ENCODE measurements around the gene GPR42.

GPR42 gene

GRCh38 chr19:35370722-35371121 lies at the start of gene GPR42:
Gene GPR42, plus strand, starts transcription at chr19:35371068. Its CDS starts 292 bp downstream, at chr19:35371360.
- no peak for DNase-seq (ENCODE audit: extremely low spot score, insufficient read length, low read depth)
- FAIRE-seq, result no peak

DNA sequence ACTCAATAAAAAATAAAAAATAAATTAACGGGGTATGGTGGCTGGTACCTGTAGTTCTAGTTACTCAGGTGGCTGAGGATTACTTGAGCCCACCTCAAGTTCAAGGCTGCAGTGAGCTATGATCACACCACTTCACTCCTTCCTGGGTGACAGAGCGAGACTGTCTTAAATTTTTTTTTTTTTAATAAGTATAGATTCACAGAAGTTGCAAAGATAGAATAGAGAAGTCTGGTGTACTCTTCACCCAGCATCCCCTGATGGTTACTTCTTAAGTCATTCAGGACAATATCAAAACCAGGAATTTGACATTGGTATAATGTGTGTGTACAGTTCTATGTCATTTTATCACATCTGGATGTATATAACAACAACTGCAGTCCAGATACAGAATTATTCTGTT lies 49.6 kb upstream of the GPR42 start:
- FAIRE-seq (no peak), DNase-seq (ENCODE audit: extremely low spot score, insufficient read length, low read depth) (no peak)

- DNase-seq (ENCODE audit: extremely low spot score, insufficient read length, low read depth), result no peak
- FAIRE-seq, result no peak
Measured at GRCh38 chr19:35322014-35322413, 48.9 kb upstream of the GPR42 start.

- DNase-seq (ENCODE audit: extremely low spot score, insufficient read length, low read depth), result no peak
Measured at GRCh38 chr19:35327642-35328041, 43.2 kb upstream of the GPR42 start.

GRCh38 chr19:35328851-35329285 lies 42.0 kb upstream of the GPR42 start, which contains the start of gene CD22:
Gene CD22, plus strand, starts transcription at chr19:35329187. Its CDS starts 2,854 bp downstream, at chr19:35332041.
- FAIRE-seq (peak; percentile 94), DNase-seq (ENCODE audit: extremely low spot score, insufficient read length, low read depth) (no peak)

More at GRCh38 chr19:35327642-35328041, 43.2 kb upstream of the GPR42 start:
- FAIRE-seq, result peak; percentile 76

DNA sequence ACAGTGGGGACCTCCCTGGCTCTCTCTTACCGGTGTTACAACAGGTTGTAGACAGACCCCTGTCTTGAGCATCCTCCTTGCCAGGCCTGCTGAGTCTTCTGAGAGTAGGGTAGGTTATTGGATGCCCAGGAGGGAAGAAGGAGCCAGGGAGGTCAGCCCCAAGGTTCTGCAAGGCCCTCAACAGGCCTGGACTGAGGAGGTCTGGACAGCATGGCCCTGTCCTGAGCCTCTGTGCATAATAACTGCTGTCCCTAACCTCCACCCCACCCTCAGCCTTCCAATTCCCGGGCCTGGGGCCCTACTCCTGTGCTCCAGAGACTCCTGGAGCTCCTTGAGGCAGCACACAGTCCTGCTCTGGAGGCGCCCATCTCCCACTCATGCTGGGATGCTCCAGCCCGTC lies 41.5 kb upstream of the GPR42 start:
- FAIRE-seq (no peak), DNase-seq (ENCODE audit: extremely low spot score, insufficient read length, low read depth) (no peak)

- peak; percentile 100 for FAIRE-seq
- no peak for DNase-seq (ENCODE audit: extremely low spot score, insufficient read length, low read depth)
Measured at GRCh38 chr19:35330475-35330874, 40.4 kb upstream of the GPR42 start.

DNA sequence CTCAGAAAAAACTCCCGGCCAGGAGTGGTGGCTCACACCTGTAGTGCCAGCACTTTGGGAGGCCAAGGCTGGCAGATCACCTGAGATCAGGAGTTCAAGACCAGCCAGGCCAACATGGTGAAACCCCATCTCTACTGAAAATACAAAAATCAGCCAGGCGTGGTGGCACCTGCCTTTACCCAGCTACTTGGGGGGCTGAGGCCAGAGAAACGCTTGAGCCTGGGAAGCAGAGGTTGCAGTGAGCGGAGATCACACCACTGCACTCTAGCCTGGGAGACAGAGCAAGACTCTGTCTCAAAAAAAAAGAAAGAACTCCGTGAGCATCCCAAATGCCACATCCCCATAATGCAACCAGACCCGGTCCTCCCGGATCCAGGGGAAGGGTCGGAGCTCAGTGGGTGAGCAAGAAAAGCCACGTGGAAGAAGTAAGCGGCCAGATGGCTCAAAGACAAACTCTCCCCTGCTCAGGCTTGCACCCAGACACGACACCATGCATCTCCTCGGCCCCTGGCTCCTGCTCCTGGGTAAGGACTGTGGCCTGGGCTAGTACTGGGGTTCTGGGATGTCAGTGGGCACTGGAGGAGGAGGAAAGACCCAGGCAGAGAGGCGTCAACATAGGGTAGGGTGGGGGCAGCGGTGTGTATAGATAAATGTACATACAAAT lies 39.2 kb upstream of the GPR42 start:
- DNase-seq (ENCODE audit: extremely low spot score, insufficient read length, low read depth), result no peak
- peak; percentile 21 for FAIRE-seq

GRCh38 chr19:35332817-35333216 lies 38.1 kb upstream of the GPR42 start:
- FAIRE-seq (peak; percentile 93), DNase-seq (ENCODE audit: extremely low spot score, insufficient read length, low read depth) (no peak)

- DNase-seq (ENCODE audit: extremely low spot score, insufficient read length, low read depth), result no peak
- FAIRE-seq, result no peak
Measured at GRCh38 chr19:35334144-35334753, 36.6 kb upstream of the GPR42 start.

GRCh38 chr19:35336166-35336955 lies 34.5 kb upstream of the GPR42 start:
- peak; percentile 33 for FAIRE-seq
- no peak for DNase-seq (ENCODE audit: extremely low spot score, insufficient read length, low read depth)

DNA sequence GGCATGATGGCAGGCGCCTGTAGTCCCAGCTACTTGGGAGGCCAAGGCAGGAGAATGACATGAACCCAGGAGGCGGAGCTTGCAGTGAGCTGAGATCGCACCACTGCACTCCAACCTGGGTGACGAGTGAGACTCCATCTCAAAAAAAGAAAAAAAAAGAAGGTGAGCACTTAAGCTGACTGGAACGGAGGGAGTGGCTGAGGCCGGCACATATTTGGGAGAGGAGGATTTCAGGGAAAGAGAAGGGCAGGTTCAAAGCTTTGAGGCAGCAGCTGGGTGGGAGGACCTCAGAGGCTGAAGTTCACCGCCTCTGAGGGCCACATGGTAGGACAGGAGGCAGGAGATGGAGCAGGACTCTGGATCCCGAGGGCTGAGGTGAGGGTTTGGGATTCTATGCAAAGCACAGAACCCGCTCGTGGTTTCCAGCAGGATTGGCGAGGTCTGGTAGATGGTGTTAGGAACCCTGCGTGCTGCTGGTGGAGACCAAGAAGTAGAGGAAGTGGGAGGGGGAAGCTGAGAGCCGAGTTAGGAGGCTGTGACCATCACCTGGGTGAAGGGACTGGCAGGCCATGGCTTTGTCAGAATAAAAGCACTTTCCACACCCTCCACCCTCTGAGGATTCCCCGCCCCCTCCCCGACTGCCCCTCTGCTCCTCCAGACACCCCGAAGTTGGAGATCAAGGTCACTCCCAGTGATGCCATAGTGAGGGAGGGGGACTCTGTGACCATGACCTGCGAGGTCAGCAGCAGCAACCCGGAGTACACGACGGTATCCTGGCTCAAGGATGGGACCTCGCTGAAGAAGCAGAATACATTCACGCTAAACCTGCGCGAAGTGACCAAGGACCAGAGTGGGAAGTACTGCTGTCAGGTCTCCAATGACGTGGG lies 33.5 kb upstream of the GPR42 start:
- FAIRE-seq, result peak; percentile 58
- no peak for DNase-seq (ENCODE audit: extremely low spot score, insufficient read length, low read depth)

DNA sequence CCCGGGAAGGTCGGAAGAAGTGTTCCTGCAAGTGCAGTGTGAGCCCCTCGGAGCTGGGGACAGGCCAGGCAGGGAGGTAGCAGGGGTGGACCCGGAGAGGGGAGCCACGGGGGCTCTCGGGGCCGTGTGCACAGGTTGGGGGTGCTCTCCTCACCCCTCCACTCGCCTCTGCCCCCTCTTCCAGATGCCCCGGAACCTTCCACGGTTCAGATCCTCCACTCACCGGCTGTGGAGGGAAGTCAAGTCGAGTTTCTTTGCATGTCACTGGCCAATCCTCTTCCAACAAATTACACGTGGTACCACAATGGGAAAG lies 32.9 kb upstream of the GPR42 start:
- DNase-seq (ENCODE audit: extremely low spot score, insufficient read length, low read depth) (no peak), FAIRE-seq (no peak)

- no peak for FAIRE-seq
Measured at GRCh38 chr19:35340431-35340830, 30.4 kb upstream of the GPR42 start.

DNA sequence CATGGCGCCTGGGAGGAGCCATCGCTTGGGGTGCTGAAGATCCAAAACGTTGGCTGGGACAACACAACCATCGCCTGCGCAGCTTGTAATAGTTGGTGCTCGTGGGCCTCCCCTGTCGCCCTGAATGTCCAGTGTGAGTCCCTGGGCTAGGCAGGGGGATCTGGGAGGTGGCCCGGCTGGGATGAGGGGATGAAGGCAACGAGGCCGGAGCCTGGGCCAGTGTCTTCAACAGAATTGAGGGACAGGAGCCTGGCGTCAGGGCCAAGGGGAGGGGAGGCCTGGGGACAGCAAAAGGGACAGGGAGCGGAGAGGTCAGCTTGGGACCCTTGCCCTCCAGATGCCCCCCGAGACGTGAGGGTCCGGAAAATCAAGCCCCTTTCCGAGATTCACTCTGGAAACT lies 29.9 kb upstream of the GPR42 start:
- no peak for FAIRE-seq
- DNase-seq (ENCODE audit: extremely low spot score, insufficient read length, low read depth), result no peak

More at GRCh38 chr19:35340431-35340830, 30.4 kb upstream of the GPR42 start:
- no peak for DNase-seq (ENCODE audit: extremely low spot score, insufficient read length, low read depth)

- DNase-seq (ENCODE audit: extremely low spot score, insufficient read length, low read depth) (no peak), FAIRE-seq (no peak)
Measured at GRCh38 chr19:35341565-35342225, 29.2 kb upstream of the GPR42 start.

DNA sequence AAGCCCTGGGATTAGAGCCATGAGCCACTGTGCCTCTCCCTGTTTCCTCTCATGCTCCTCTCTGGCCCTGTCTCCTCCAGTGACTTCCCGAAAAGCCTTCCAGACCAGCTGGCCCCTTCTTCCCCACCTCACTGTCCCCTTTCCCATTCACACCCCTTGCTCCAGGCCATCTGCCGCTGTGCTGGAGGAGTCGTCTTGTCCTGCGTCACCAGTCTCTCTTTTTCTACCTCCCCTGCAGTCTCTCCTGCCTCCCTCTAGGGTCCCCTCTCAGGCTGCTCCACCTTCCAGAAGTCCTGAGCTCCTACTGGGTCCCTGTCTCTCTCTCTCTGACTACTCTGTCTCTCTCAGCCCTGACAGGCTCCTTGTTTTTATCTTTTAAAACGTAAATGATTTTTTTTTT lies 28.4 kb upstream of the GPR42 start:
- FAIRE-seq (no peak), DNase-seq (ENCODE audit: extremely low spot score, insufficient read length, low read depth) (no peak)

- no peak for FAIRE-seq
Measured at GRCh38 chr19:35344511-35345031, 26.3 kb upstream of the GPR42 start.

DNA sequence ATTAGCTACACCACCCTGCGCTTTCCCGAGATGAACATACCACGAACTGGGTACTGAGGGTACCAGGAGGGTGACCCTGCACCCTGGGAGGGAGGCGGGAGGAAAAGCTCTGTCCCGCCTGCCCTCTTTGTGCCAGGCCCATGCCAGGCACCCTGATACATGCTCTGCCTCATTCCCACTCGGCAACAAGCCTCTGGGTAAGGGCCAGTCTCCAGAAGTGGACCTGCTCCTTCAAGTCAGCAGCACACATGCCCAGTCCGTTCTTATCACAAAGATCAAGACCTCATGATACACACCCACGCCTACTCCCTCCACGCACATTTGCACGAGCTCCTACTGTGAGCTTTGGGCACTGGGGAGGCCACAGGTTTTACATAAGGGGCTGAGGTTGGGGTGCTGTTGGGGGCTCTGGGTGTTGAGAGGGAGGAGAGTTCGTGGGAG lies 25.2 kb upstream of the GPR42 start:
- DNase-seq (ENCODE audit: extremely low spot score, insufficient read length, low read depth) (no peak), FAIRE-seq (no peak)

More at GRCh38 chr19:35344511-35345031, 26.3 kb upstream of the GPR42 start:
- DNase-seq (ENCODE audit: extremely low spot score, insufficient read length, low read depth), result no peak
